WTC11 (cell line): Measurements from ENCODE around the gene FOLR1. TPM values are rescaled to one million over a fixed set of nuclear protein-coding genes. Genes with fewer than 3 reads are reported as not detected.

ENCODE experiments used
- ATAC-seq: fragments of 200-7000 bp; cut with Tn5 transposase; 2 replicates; pipeline ENCODE4 v1.10.0; 2021; ENCODE audit warnings: mild to moderate bottlenecking, moderate library complexity
- CTCF ChIA-PET: fragments of 300-600 bp; sonication (Branson Sonifier 250); formaldehyde crosslinking; loops from one replicate; lab custom pipeline; 2021; ENCODE audit warnings: antibody characterized with exemption; lab: Charles Lee
- POLR2A ChIA-PET: fragments of 350-600 bp; sonication (Branson Sonifier 250); formaldehyde crosslinking; loops from one replicate; lab custom pipeline; 2021; ENCODE audit warnings: antibody characterized with exemption; lab: Charles Lee
- DNase-seq: peaks from one replicate; pipeline ENCODE4 v3.0.0; 2021; ENCODE audit warnings: low spot score
- H3K27ac Mint-ChIP-seq: 2 replicates; pipeline ENCODE4 v1.8.0; 2021; ENCODE audit warnings: mixed read lengths
- H3K27me3 Mint-ChIP-seq: 2 replicates; pipeline ENCODE4 v1.8.0; 2021; ENCODE audit warnings: low read depth, mild to moderate bottlenecking, moderate library complexity, mixed read lengths
- H3K36me3 Mint-ChIP-seq: 2 replicates; pipeline ENCODE4 v1.8.0; 2021; ENCODE audit warnings: mixed read lengths
- H3K4me1 Mint-ChIP-seq: 2 replicates; pipeline ENCODE4 v1.8.0; 2022; ENCODE audit warnings: mixed read lengths
- H3K4me3 Mint-ChIP-seq: 2 replicates; pipeline ENCODE4 v1.8.0; 2021; ENCODE audit warnings: mild to moderate bottlenecking, moderate library complexity, mixed read lengths
- H3K9me3 Mint-ChIP-seq: 2 replicates; pipeline ENCODE4 v1.8.0; 2021; ENCODE audit warnings: mixed read lengths
- ARID4B ChIP-seq: sonication (generic); formaldehyde crosslinking; IDR thresholded peaks from 2 replicates; pipeline ENCODE4 v1.8.0; 2023; ENCODE audit warnings: missing genetic modification reagents, mild to moderate bottlenecking, borderline replicate concordance
- CBFB ChIP-seq: sonication (generic); formaldehyde crosslinking; IDR thresholded peaks from 2 replicates; pipeline ENCODE4 v1.8.1; 2022; ENCODE audit warnings: mild to moderate bottlenecking, low read depth, missing genetic modification reagents
- E2F5 ChIP-seq: sonication (generic); formaldehyde crosslinking; IDR thresholded peaks from 2 replicates; pipeline ENCODE4 v1.8.1; 2022; ENCODE audit warnings: mild to moderate bottlenecking, moderate library complexity, missing genetic modification reagents
- ERG ChIP-seq: fragments of 250-450 bp; sonication (Bioruptor Pico); IDR thresholded peaks from 2 replicates; pipeline ENCODE4 v1.8.0; 2021; ENCODE audit warnings: mild to moderate bottlenecking
- JAZF1 ChIP-seq: fragments of 250-450 bp; sonication (Bioruptor Pico); IDR thresholded peaks from 2 replicates; pipeline ENCODE4 v1.9.0; 2021; ENCODE audit warnings: moderate library complexity, mild to moderate bottlenecking, inconsistent platforms
- JUN ChIP-seq: sonication (generic); formaldehyde crosslinking; IDR thresholded peaks from 2 replicates; pipeline ENCODE4 v1.8.0; 2023; ENCODE audit warnings: mild to moderate bottlenecking, missing genetic modification reagents
- NFYB ChIP-seq: sonication (generic); formaldehyde crosslinking; conservative IDR thresholded peaks from 2 replicates; pipeline ENCODE4 v1.8.0; 2022; ENCODE audit warnings: low read depth, missing genetic modification reagents
- PRDM15 ChIP-seq: sonication (generic); formaldehyde crosslinking; IDR thresholded peaks from 2 replicates; pipeline ENCODE4 v1.8.0; 2022; ENCODE audit warnings: missing genetic modification reagents
- SP1 ChIP-seq: sonication (generic); formaldehyde crosslinking; conservative IDR thresholded peaks from 2 replicates; pipeline ENCODE4 v1.8.1; 2022; ENCODE audit warnings: missing genetic modification reagents
- TEAD1 ChIP-seq: sonication (generic); formaldehyde crosslinking; IDR thresholded peaks from 2 replicates; pipeline ENCODE4 v1.8.0; 2022; ENCODE audit warnings: mild to moderate bottlenecking, missing genetic modification reagents
- ZNF121 ChIP-seq: sonication (generic); formaldehyde crosslinking; IDR thresholded peaks from 2 replicates; pipeline ENCODE4 v1.8.0; 2023; ENCODE audit warnings: missing genetic modification reagents
- ZNF219 ChIP-seq: sonication (generic); formaldehyde crosslinking; IDR thresholded peaks from 2 replicates; pipeline ENCODE4 v1.8.0; 2023; ENCODE audit warnings: missing genetic modification reagents, mild to moderate bottlenecking, borderline replicate concordance
- ZNF281 ChIP-seq: sonication (generic); formaldehyde crosslinking; IDR thresholded peaks from 2 replicates; pipeline ENCODE4 v1.8.0; 2023; ENCODE audit warnings: mild to moderate bottlenecking, missing genetic modification reagents
- ZNF317 ChIP-seq: sonication (generic); formaldehyde crosslinking; IDR thresholded peaks from 2 replicates; pipeline ENCODE4 v1.8.1; 2023; ENCODE audit warnings: low read depth, mild to moderate bottlenecking, moderate library complexity, missing genetic modification reagents, borderline replicate concordance
- ZSCAN18 ChIP-seq: fragments of 250-450 bp; sonication (Bioruptor Pico); IDR thresholded peaks from 2 replicates; pipeline ENCODE4 v2.1.2; 2022; ENCODE audit warnings: mild to moderate bottlenecking, moderate library complexity
- total RNA-seq: library from RNA; stranded (reverse); gene quantifications from 3 replicates; pipeline ENCODE4 v1.2.3, GENCODE V29; 2021

Gene FOLR1
- total RNA-seq, 1 experiment from 2014 or later = 0.35 TPM

GRCh38 chr11:72222907-72223614 is 31.1 kb downstream of the FOLR1 start:
- H3K36me3 Mint-ChIP-seq = no peaks in the 10 kb centered on the region
- no peaks in the 10 kb centered on the region for H3K9me3 Mint-ChIP-seq
- ChIA-PET CTCF (interaction anchor here (0.7 to 8.6 kb wide), 25 partner anchors 15 to 423 kb away, joined by 3 to 123 read pairs (median 4); partner anchors contain the start of genes ANAPC15, CLPB, FOLR1 and PHOX2A), POLR2A (interaction anchor here (0.7 to 3.8 kb wide), 6 partner anchors 15 to 189 kb away, joined by 3 to 37 read pairs (median 3); partner anchors contain the start of gene ANAPC15)
- peak; percentile 96 for DNase-seq
- H3K27ac Mint-ChIP-seq = peak overlapping the region; percentile 80
- peak; percentile 72 for ATAC-seq
- H3K27me3 Mint-ChIP-seq = peaks cover 7% of the 10 kb centered on the region; the same call in 1 of the 2 replicates
- peak overlapping the region; percentile 73 for H3K4me3 Mint-ChIP-seq
- TF ChIP-seq JUN (no peak), PRDM15 (CRISPR knock-in tag) (peak; percentile 33; the same call in 1 of the 2 replicates), SP1 (CRISPR knock-in tag) (peak; percentile 87), NFYB (no peak), TEAD1 (no peak), JAZF1 (CRISPR knock-in tag) (no peak), ZNF121 (no peak), CBFB (no peak), E2F5 (CRISPR knock-in tag) (0 out of 2 replicates have a peak, but pooled peaks have one; percentile 51), ZSCAN18 (CRISPR knock-in tag) (no peak)
- peaks cover 29% of the 10 kb centered on the region for H3K4me1 Mint-ChIP-seq

GRCh38 chr11:72223615-72224563 is 31.9 kb downstream of the FOLR1 start:
- no peak for TF ChIP-seq ZNF317
- TF ChIP-seq ERG = no peak
- no peak for TF ChIP-seq ARID4B
- TF ChIP-seq ZNF281 (CRISPR knock-in tag) = 0 out of 2 replicates have a peak, but pooled peaks have one; percentile 12
- peak; percentile 20; the same call in 1 of the 2 replicates for TF ChIP-seq ZNF219 (CRISPR knock-in tag)
- TF ChIP-seq CBFB = no peak
- ATAC-seq (peak; percentile 30), DNase-seq (peak; percentile 65)
- Mint-ChIP-seq H3K9me3 (no peaks in the 10 kb centered on the region), H3K4me1 (peaks cover 29% of the 10 kb centered on the region), H3K36me3 (peaks cover 2% of the 10 kb centered on the region; the same call in 1 of the 2 replicates), H3K27me3 (0 out of 2 replicates have a peak, but pooled peaks cover 3% of the 10 kb centered on the region), H3K27ac (peak overlapping the region; percentile 89), H3K4me3 (peak overlapping the region; percentile 94)
- ChIA-PET POLR2A (interaction anchor here (0.7 to 3.8 kb wide), 6 partner anchors 15 to 190 kb away, joined by 3 to 37 read pairs (median 4); partner anchors contain the start of gene ANAPC15), CTCF (interaction anchor here (0.6 to 8.6 kb wide), 23 partner anchors 14 to 423 kb away, joined by 3 to 123 read pairs (median 4); partner anchors contain the start of genes ANAPC15, CLPB, FOLR1 and PHOX2A)
